ENCODE results near the gene HMX1.

Gene HMX1

DNA sequence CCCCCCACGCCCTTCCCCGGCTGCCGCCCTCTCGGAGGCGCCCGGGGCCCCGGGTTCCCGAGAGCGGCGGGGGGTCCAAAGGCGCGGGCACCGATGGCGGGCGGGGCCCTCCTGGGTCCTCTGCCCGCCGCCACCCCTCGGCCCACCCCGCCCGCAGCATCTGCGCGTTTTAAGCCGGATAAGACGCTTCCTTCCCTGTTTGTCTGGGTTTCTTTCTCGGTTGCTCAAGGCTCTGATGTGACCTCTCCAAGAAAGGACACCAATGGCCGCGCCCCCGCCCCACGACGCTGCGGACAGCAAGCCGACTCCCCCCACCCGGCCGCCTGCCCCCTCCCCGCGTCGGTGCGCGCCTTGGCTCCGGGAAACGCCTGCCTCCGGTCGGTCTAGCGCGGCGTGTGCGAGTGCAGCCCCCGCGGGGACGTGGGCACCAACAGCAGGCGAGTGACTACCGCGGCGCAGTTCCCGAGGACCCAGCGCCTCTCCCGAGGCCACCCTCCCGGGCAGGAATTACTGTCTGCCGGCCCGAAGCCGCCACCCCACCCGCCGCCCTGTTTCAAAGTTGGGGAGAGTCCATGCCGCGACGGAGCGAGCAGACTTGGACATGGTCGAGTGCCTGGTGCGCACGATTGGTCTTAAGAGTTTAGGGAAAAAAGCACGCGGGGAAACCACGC, 21.1 kb upstream of the HMX1 start:
- DNase-seq (ENCODE audit: low read depth in 2 of 2) = no peak

DNA sequence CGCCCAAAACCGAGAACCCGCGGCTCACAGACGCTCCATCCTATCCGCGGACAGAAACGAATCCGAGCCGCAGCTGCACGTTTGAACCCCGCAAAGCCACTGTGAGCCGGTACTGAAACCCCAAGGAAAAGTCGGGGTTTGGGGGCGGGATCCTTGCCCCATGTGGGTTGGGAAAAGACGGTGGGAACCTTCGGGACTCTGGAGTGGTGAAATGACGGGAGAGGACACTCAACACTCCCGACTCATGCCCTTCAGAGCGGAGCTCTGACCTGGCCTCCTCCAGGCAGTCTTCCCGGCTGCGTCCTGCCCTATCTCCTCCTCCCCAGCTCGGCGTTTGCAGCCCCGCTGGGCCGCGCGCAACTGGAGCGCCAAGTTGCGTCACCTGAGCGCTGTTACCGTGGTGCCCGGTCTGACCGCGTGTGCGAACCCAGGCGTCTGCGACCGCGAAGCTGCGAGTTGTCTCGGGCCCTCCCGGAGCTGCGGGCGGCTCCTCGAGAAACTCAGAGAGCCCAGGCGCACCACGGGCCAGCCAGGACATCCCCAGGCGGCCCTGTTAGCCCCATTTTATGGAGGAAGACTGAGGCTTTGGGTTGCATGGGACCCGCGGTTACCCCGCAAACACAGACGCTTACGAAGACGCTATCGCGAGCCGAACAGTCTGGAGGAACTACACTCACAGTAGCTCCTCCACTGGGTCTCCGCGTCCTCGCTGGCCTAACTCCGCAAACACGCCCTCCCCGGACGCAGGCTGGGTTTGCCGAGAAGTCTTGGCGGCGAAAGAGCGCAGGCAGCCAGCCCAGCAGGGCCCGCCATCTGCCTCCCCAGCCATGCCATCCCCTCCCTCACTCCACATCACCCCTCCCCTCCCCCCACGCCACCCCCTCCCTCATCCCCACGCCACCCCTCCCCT, 20.3 kb upstream of the HMX1 start:
- no peak for DNase-seq (ENCODE audit: low read depth in 2 of 2)

DNA sequence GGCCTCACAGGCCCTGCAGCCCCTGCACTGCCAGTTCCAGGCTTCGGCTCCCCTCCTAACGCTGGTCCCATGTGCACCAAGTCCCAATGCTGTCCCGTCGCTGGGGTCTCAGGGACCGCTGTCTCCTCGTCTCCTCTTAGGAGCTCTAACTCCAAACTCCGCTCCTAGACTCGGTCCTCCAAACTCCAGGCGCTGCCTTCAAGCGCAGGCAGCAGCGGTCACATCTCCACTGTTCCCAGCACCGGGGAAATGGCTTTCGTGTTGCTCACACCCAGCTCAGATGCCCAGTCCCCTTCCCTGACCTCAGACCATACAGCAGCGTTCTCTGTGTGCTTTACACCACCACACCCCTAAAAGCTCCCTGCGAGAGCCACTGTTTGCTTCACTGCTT, 19.6 kb upstream of the HMX1 start:
- no peak for DNase-seq (ENCODE audit: low read depth in 2 of 2)

DNA sequence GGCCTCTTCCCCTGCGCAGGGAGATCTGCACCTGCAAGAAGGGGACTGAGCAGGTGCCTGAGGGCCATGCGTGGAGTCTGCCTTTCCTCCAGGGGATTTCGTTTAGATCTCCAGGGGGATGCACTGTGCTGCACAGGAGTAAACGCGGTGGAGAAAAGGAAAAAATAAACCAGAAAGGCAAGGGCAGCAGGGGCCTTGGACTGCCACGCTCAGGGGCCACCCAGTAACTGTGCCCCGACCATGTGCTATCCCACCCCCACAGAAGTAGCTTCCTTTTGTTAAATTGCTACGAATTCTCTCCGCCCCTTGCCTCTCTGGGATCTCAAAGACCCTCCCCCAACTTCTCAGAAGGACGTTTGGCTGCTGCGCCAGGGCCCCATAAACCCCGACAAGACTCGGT, 17.2 kb upstream of the HMX1 start:
- no peak for DNase-seq (ENCODE audit: low read depth in 2 of 2)

DNA sequence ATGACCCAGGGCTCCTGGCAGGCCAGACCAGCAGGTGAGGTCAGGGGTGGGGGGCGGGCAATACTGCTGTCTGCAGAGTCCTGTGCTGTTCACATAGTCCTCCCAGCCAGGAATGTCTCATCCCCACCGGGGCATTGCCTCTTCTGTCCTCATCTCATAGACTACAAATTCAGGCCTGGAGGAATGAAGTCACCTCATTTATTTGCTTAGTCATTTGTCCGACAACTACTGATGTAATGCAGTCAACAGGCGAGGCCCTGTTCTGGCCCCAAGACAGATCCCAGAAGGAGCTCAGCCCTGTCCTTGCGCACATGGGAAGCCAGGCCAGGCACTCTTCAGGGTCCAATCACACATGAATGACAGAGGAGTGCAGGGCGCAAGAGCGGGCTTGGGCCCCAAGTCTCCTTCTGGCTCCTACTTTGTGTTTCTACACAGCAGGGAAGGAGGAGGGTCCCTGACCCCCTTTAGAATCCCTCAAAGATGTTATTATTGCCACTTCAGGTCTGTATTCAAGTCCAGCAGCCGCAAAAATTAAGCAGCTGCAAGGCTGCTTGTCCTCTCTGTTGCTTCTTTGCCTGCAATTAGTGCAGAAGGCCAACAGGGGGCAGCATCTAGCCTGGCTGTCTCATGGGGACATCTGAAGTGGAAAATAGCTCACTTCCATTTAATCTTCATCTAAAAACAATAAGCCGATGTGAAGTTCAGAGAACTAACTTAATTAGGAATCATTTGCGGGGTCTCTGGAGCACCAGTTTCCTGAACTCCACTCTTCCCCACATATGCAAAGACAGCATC, 15.2 kb upstream of the HMX1 start:
- DNase-seq (ENCODE audit: low read depth in 2 of 2) = no peak

DNA sequence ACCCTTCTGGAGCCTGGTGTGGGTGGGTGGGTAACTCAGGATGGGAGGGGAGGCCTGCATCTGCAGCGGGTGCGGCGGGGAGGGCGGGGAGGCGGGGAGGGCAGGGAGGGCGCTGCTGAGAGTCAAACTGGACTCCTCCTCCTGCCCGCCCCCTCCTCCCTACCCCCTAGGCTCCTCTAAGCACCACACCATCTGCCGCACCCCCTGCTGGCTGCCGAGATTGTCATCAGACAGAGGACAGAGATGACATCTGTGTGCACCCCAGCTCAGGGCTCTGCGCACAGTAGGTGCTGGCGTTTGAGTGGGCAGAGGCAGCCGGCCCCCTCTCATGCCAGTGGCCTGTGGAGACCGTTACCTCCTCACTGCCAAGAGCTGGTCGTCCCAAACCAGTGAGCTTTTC, 10.6 kb upstream of the HMX1 start:
- DNase-seq (ENCODE audit: low read depth in 2 of 2) = no peak

DNA sequence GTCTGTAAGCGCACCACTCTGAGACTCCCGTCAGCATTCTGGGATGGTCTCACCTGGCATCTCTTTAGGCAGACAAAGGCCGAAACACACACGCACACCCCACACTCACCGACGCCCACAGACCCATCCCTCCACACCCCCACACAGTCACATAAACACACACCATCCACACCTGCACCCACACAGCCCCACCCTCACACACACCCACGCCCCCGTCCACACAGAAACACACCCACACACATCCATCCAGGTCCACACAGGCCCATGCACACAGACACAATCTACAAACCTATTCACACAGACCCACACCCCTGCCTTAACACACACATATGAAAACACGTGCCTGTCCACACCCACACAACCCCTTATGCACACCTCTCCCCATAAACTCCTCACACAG, 9.2 kb upstream of the HMX1 start:
- no peak for DNase-seq (ENCODE audit: low read depth in 2 of 2)

DNA sequence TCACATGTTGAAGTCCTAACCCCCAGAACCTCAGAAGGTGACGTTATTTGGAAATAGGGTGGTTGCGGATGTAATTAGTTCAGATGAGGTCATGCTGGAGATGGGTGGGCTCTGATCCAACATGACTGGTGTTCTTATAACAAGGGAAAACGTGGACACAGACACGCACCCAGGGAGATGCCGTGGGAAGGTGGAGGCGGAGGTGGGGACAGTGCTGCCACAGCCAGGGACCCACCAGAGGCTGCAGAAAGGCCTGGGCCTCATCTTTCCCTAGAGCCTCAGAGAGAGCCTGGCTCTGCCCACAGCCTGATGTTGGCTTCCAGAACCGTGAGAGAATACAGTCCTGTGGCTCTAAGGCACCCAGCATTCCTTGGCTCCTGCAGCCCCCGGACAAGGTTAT, 7.9 kb upstream of the HMX1 start:
- no peak for DNase-seq (ENCODE audit: low read depth in 2 of 2)

DNA sequence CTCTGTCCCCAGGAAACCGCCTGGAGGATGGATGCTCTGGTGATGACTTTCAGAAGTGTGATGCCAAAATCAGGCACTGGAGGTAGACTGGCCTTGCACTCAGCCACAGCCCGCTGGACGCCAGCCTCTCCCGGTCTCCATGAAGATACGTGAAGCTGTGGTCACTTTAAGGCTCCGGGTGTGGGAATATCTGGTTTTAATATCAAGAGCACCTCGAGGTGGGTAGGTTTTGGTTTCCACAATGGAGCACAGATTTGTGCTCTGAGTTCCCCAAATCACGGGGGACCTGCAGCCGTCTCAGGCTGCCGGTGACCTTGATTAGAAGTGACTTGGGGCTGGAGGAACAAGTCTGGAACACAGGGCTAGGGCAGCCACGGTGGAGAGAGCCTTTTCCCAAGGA, 6.8 kb upstream of the HMX1 start:
- DNase-seq (ENCODE audit: low read depth in 2 of 2) = no peak

DNA sequence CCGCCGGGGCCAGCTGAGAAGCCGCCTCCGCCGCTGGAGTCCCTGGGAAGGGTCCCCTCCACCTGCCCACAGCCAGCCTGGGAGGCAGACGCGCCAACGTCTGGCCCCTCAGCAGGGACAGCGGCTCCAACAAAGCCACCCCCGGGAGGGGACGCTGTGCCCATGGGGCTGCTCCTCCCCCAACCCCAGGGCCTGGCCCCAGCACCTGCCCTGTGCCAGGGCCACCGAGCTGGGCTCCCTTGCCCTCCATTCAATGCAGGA, 6.1 kb upstream of the HMX1 start:
- DNase-seq (ENCODE audit: low read depth in 2 of 2) = no peak

DNA sequence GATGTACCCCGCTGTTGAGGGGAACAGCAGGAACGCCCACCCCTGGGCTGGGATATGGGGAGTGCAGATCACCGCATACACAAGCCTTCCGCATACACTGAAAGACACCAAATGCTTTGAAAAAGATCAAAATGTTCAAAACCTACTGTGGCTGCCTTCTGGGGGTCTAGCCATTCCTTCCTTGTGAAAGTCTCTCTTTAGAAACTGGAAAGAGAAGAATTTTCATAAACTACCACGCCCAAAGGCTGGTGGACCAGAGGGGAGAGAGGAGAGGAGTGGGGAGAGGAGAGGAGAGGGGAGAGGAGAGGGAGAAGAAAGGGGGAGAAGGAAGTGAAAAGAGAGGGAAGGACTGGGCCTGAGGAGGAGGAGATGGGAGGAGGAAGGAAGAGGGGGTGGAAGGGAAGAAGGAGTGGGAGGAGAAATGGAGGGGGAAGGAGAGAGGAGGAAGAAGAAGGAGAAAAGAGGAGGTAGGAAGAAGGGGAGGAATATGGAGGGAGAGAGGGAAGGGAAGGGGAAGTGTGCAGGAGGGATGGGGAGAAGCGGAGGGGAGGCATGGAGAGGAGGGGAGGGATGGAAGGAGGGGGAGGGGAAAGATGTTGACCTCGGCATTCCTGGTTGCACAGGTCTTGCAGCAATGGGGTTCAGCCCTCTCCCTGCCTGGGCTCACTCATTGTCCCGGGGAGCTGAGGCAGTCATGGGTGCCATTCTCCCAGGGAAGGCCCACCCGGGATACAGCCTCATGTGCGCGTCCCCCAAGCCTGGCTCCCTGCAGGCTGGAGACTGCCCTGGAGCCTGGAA, 5.5 kb upstream of the HMX1 start:
- no peak for DNase-seq (ENCODE audit: low read depth in 2 of 2)

DNA sequence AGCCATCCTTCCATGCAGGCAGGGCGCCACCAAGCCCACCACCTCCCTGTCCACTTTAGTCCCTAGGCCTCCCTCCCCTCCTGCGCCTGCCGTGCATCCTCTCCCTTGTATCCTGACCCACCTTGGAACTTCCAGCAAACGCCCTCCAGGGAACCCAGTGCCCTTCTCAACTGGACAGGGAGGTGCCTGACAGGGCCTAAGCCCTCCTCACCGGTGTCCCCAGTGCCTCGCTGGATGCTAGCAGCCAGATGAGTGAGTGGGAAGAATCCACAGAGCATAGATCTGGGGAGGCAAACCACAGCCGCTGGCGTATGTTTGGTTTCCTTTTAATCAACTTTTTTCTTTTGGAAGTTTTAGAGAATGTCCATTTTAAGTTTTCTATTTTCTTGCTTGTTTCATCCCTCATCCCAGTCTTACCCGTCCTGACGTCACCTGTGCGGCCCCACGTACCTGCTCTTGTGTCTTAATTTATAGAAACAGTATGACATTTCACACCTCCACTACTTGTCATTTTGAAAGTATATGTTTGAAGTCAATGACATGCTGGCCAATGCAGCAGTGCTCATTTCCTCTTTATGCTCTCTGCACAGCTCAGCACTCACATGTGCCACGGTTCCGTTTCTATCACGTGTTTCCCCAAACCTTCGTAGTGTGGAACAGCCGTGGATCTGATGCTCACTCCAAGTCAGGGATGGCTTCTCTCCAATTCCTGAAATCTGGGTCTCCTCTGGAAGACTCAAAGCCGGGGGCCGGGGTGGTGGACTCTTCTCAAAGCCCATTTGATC, 3.4 kb upstream of the HMX1 start:
- no peak for DNase-seq (ENCODE audit: low read depth in 2 of 2)

DNA sequence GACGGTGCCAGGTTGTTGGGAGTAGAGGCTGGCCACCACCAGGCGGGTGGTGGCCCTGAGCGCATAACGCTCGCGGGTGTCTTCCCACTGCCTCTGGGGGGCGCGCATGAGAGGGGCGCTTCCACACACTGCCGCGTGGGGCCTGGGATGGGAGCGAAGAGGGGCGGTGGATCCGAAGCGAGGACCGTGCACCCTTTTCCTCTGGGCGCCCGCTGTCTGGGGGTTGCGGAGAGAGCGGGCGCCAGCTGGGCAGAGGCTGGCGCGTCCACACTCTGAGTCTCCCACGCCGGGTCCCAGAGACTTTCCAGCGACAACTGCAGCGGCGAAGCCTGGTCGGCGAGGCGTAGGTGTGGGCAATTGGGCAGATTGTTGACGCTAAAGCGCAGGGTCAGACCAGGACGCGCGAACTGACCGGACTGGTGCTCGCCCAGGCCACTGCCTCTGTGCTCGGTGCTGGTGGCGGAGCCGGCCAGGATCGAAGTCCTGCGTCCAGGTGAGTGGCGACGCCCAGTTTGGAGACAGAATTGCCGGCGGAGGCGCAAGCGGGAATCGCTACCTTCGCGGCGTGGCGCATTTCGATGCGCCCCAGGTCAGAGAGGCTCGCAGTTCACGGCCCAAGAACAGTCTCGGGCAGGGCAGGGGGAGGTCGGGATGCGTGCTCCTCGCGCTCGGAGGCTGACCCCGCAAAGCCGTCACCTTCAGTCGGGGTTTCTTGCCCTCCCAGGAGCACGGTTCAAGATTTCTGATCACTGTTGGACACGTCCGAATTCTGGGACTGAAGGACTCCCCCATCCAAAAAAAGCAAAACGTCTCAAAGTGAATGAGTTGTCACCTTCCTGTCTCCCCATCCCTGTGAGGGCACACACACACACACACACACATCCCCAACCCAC, 2.6 kb upstream of the HMX1 start:
- no peak for DNase-seq (ENCODE audit: low read depth in 2 of 2)

DNA sequence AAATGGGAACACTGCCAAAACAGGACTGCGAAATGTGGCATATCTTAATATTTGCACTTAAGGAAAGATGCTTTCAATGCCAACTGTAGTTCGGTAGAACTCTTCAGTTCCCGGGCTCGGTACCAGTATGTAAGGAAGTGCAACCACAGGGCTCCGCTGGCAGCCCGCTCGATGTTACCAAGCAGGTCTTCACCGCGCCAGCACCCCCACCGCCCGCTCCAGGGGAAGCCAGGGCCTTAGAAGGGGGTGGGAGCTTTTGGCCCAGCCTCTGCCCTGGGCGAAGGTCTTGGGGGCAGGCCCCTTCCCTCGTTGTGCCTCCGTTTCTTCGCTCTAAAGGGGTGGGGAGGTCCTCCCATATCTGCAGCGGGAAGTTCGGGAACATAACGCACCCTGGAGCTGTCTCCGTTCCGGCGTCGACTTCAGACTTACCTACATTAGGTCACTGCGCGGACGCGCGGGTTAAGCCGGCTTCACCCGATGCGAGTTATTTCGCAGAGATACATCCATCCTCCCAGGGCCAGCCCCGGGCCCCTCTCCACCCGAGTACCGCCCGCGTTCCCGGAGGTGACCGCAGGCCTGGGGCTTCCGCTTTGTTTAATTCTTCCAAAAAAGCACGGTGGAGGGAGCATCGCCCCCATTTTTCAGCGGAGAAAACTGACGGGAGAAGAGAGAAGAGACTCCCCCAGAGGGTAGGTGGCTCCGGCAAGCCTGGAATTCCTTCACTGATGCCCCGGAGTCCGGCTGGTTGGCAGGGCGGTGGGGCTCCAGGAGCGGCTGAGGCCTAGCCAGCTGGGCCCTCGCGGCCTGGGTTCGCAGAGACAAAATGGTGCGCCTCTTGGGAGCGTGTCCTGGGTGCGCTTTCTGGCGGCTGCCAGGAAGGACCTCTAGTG, 1.0 kb upstream of the HMX1 start:
- no peak for DNase-seq (ENCODE audit: low read depth in 2 of 2)

DNA sequence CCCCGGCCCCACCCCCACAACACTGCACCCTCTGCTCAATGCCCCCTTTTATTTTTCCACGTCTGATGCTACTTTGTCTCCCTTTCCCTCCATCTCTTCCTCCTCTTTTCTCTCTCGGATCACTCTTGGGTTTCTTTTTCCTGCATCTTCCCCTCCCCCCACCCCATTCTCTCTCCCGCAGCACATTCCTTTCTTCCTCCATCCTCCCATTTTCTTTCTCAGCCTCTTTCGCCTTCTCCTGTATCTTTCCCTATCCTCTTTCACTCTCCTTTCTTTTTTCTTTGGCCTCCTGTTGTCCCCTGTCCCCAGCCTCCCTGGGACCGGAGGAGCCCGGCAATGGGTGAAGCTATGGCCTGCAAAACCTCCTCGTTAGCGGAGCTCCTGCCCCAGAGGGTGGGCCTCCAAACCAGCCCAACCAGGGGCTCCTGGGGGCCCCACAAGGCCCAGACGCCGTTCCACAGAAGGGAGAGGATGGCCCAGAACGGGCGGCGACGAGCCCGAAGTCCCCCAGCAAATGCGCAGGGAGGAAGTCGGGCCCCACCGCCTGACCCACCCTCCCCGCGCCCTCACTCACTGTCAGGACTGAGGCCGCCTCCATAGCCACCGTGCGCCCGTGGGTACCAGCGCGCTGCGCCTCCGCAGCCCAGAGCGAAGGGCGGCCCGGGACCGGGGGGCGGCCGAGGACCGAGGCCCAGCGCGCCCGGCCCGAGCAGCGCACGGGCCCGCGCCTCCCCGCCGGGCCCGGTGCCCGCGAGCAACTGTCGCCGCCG, 807 bp downstream of the HMX1 start:
- no peak for DNase-seq (ENCODE audit: low read depth in 2 of 2)

DNA sequence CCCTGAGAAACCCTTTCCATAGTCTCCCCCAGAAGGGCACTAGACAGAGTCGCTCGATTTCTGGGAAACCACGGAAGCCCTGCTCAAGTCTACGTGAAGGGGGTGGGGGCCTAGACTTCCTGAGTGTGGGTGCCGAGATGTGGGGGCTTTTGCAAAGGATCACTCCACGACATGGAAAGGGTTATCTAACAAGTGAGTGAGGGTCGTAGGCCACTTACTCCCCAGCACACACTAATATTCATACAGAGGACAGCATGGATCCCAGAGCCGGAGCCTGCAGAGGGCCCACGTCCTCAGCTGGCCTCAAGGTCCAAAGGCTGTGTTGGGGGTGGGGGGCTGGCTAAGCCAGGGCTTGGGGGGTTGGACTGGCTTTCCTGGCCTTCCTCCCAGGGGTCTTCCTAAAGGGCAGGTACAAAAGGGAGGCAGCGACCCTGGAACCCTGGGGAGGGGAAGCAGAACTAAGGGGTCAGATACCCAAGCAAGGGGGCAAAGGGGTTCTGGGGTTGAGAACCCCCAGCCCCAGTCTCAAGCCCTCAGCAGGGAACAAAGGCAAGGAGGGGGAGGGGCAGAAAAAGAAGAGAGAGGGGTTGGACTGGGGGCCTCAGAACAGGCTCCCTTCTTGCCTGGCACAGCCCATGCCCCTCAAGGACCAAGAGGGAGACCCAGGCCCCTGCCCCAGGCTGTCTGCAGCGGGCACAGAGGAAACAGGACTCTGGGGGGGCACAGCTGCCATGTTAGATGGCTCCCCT, 1.6 kb downstream of the HMX1 start:
- no peak for DNase-seq (ENCODE audit: low read depth in 2 of 2)

DNA sequence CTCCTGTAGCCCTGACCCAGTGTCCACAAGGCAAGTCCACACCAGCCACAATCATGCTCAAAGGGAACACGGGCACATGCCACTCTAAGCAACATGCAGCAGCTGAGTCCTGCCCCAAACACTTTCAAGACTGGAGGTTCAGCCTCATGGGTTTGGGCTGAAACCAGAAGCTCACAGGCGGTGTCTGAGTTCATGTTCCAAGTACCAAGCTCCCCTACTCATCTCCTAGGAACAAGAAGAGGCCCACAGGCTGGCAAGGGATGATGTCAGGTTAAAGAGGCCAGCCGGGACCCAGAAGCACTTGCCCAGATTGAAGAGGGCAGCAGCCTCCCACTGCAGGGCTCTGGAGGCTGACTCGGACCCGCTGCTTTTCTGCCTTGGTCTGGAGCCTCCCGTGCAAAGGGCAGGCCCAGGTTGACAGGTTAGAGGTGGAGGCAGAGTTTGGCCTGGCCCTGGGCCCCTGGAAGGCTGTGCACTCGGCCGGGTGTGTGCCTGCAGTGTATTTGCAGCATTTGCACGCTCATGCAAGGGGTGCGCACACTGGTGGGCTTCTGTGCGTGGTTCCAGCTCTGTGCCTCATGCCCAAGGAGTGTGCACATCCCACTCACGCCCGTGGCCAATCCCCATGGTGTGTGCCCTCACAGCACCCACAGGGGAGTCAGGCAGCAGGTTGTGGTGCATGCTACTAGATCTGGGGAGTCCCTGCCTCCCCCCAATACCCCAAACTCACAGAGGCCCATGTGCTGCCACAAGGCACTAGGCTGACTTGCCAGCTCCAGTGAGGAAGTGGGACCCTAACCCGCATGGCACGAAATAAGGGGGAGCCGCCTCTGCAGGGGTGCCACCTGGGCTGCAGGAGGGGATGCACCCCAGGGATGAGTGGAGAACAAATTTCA, 2.4 kb downstream of the HMX1 start:
- no peak for DNase-seq (ENCODE audit: low read depth in 2 of 2)

Measured in stimulated activated CD8-positive, alpha-beta memory T cell treated with anti-CD3 and anti-CD28 coated beads, Interleukin-2, amount 100 ng/mL, for 1 hour (primary cell).